HG03159 (cell line): ENCODE data around the gene ING2.
A peak's percentile ranks its signal among the peaks of the same experiment; 100 is the strongest.

Source experiments
- ATAC-seq: cut with Tn5 transposase; IDR thresholded peaks from one replicate; pipeline ENCODE4 v1.9.1; 2021; ENCODE audit warnings: mild to moderate bottlenecking, moderate library complexity; ENCODE audit not compliant: unreplicated experiment

The ING2 gene

GRCh38 chr4:183495184-183495583, 9.7 kb upstream of the ING2 start:
- ATAC-seq: no peak

GRCh38 chr4:183499389-183499788, 5.5 kb upstream of the ING2 start:
- no peak for ATAC-seq

- ATAC-seq: no peak
These were observed 5.1 kb upstream of the ING2 start for GRCh38 chr4:183499801-183500200.

DNA sequence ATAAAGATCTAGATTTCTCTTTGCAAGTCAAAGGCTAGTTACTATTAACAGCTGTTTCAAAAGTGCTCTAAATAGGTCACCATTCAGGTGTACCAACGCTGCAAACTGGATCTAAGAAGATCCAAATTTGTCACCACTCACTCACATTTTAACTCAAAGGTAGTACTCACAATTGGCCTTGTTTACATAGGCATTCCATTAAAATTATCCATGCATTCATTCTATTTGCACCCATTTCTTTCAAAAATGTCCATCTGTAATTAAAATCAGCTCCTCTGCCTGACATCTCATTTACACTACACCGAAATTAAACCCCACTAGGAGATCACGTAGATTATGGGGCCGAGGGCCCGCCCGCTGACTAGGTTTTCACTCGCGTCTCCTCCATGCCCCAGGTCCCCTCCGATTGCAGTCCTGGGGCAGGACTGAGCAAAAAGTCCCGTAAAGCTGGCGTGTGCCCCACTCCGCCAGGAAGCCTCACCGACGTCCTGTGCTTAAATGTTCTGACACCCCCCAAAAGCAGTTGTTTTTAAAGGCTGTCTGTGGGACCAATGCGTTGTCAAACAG, 1.3 kb upstream of the ING2 start:
- peak; percentile 2 for ATAC-seq

DNA sequence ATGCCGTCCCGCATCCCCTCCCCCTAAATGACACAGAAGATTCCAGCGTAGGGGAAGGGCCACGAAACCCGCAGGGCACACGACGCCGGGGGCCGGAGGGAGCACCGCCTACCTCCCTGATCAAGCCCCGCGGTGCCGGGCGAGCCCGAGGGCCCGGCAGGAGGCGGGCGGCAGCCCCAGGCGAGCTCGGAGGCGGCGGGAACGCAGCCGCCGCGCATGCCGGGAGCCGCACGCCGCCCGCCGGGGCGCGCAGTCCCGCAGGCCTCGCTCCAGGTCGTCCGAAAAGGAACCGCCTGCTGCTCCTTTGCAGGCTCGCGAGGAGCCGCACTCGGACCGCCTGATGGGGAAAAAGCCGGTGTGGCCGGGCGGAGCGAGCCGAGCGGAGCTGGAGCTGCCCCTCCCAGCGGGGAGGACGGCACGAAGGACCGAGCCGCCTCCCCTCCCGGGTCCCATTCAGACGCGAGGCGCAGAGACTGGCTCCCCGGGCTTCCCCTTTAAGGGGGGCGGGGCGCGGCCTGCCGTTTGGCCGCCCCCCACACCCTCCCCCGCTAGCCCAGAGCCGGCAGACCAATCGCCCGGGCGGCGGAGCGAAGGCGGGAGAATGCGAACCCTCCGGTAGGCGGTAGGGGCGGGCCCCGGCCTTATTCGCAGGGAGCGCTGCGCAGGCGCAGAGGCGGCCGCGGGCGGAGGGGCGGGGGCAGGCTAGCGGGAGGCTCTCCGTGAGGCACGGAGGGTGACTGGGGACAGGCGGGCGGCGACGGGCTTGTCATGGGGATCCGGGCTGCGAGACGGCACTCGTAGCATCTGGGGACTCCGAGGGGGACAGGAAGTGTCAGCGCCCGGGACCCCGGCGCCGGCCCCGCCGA, 561 bp upstream of the ING2 start:
- peak; percentile 63 for ATAC-seq

GRCh38 chr4:183505611-183506388, 942 bp downstream of the ING2 start:
- peak; percentile 43 for ATAC-seq

GRCh38 chr4:183506389-183506735, 1.5 kb downstream of the ING2 start:
- no peak for ATAC-seq

GRCh38 chr4:183507925-183508696, 3.3 kb downstream of the ING2 start:
- ATAC-seq: no peak

DNA sequence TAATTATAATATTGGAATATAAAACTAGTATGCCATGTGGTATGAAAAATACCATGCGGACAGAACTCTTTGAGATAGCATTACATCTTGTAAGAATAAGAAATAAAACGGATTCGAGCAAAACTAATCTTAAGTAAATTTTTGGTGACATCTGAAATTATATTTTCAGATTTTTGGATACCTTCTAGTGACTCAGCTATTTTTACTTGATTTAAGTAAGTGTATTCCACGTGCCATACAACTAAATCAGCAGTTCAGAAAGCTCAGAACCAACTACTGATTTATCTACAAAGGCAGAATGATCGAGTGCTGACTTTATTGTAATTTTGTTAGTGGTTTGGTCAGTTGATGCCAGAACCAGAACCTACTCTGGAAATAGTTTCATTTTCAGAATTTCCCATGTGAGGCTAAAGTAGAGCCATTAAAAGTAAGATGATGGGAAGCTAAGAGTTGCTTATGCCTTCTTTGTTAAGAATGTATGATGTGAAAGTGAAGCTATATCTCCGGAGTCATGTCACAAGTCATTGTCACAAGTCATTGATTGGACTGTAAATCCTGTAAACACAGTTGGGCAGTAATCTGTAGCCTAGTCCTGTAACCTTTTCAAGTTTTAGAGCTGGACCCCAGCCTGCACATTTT, 4.0 kb downstream of the ING2 start:
- no peak for ATAC-seq

GRCh38 chr4:183515411-183515810, 10.6 kb downstream of the ING2 start:
- no peak for ATAC-seq

DNA sequence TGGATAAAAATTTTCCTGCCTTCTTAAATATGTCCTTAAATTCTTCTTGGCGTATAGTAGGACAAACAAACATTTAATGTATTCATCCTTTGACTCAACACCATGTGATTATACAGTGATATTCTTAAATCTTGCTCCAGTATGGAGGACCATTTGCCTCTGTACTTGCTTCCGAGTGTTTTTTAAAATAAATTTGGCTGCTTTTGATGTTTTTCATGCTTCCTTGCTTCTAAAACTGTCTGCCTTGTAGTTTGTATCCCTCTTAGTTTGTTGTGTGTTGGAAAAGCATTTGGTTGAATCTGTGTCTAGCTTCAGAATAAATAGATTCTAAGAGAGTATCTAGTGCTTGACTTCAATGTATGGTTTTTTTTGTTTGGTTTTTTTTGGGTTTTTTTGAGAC, 12.3 kb downstream of the ING2 start:
- ATAC-seq: no peak

GRCh38 chr4:183517781-183518180, 12.9 kb downstream of the ING2 start:
- ATAC-seq: no peak

DNA sequence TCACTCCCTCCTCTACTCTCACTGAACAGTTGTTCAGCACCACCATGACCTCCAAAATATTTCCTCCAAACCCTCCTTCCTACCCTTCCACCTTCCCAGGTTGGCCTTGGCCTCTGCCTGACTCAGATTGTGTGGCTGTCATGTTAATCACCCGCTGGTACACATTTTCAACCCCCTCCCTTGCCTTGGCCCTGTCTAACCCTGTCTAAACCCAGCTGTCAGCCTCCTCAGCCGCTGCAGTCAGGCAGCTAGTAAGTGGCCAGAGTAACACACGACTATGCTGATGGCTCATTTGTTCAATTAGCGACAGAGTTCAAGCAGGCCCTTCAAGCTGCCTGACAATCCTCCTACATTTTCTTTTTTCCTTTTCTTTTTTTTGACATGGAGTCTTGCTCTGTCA, 18.0 kb downstream of the ING2 start:
- no peak for ATAC-seq

DNA sequence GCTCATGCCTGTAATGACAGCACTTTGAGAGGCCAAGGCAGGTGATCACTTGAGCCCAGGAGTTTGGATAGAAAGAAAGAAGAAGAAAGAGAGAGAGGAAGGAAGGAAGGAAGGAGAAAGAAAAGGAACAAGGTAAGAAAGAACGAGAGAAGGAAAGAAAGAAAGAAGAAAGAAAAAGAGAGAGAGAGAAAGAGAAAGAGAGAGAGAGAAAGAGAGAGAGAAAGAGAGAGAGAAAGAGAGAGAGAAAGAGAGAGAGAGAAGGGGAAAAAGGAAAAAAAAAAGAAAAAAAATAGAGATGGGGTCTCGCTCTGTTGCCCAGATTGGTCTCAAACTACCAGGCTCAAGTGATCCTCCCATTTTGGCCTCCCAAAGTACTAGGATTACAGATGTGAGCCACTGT, 22.5 kb downstream of the ING2 start:
- ATAC-seq: no peak

DNA sequence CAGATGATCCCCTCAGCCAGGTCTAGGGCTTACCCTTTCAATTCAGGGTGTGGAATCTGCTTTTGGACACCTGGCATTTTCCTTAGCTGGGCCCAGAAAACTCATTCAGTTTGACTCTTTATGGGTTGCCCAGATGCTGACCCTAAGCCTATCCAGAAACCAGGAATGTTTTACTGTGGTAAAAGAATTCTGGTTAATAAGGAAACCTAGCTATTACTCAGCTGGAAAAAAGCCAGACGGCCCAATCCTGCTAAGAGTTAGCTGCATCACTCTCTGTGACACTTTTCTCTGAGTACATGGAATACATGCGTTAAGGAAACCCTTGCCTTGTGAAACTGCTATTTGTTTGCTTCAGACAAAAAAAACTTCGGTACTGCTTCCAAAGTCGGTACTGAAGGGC, 28.0 kb downstream of the ING2 start:
- ATAC-seq: no peak

DNA sequence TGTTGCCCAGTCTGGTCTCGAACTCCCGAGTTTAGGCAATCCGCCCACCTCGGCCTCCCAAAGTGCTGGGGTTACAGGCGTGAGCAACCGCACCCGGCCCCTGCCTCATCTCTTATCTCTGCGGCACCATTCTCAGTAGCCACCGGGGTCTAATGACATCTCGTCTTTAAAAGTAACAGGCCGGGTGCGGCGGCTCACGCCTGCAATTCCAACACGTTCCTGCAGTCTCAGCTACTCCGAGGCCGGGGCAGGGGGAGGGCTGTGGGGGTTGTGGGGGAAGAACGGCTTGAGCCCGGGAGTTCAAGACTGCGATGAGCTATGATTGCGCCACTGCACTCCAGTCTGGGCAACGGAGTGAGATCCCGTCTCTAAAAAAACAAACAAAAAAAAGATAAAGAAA, 28.8 kb downstream of the ING2 start:
- no peak for ATAC-seq

DNA sequence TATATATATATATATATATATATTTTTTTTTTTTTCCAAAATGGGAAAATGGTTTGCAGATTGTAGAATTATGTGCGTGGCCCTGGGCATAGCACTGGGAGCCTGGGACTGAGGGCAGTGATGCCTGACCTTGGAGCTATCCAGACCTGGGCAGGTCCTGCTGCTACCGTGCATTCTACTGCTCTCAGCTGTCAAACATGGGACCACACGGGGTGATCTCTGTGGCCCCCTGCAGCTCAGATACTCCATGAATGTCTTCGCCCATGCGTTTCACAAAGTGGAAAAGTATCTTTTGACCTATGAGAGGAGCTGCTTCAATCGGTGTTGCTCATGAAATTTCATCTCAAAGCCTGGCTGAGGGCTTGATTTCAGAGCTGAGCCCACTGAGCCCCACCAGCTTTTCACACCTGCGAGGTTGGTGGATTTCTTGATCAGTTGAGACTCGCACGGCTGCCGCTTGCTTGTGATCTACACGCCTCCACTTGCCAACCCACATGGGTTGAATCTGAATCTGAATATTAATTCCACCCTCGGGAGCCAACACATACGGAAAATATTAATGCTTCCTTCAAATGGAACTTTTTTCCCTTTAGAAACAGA, 35.7 kb downstream of the ING2 start:
- ATAC-seq: no peak

DNA sequence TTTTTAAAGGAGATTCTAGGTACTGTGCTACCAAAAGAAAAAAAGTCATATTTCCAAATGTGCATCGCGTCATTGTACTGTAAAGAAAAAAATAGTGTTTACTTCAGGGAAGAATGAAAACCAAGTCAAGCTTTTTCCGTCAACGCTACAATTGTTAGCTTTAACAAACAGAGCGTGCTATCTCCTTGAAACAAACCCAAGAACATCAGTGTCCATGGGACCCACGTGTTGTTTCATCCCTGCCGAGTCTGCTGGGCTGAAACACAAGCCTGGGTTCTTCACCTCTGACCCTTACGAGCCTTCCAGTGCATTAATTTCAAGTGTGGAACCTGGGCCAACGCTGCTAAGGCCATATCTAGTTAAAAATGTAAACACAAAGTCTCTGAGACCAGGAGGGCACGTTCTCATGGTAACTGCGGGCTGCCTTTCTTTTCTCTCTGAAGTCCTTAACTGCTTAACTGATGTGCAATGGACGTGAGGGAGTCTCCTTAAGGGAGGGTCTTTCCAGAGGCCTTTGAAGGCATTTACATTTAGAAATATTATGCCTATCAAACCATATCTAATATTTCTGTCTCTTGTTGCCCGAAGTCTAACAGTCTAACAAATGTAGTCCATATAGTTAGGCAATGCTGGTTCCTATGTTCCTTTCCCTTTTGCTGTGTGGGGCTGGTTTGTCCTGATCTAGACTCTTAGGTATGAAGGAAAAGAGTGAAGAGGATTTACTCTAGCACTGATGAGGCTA, 36.3 kb downstream of the ING2 start:
- ATAC-seq: no peak

DNA sequence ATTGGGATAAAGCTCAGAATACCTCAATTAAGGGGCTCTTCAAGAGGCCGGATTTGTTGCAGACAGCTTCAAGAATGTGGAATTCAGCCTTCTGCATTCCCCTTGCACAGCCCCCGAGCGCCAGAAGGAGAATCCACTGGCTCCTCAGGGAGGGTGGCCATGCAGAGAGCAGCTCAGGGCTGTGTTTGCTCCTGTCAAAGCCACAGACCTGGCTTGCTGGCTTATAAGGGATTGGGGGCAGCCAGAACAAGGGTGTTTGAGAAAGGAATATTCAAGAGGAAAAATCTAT, 36.8 kb downstream of the ING2 start:
- no peak for ATAC-seq

DNA sequence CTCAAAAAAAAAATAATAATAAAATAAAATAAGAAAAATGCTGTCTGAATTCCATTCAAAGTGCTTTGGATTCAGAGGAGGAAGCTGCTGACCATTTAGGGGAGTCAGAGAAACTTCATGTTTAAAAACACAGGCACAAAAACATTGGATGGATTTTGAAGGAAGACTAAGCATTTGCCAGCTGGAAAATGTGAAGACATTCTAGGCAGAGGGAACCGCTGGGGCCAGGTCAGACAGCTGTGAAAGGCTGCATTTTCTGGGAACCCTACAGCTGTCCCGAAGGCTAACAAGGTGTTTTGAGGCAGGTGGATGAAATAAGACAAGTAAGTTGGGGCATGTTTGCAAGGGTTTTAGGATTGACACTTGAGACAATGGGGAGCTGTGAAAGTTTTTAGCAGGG, 38.6 kb downstream of the ING2 start:
- ATAC-seq: no peak
